NT2/D1 (cell line): ENCODE results near the gene PPIC.

Experiments used
- SUZ12 ChIP-seq: IDR thresholded peaks from 2 replicates; pipeline ENCODE4 v1.6.1; 2011; ENCODE audit not compliant: insufficient read length, insufficient read depth; ENCODE audit errors: extremely low read depth
- ZNF274 ChIP-seq: IDR thresholded peaks from 2 replicates; pipeline ENCODE4 v1.6.1; 2011; ENCODE audit warnings: mild to moderate bottlenecking, low read depth, low read length

DNA sequence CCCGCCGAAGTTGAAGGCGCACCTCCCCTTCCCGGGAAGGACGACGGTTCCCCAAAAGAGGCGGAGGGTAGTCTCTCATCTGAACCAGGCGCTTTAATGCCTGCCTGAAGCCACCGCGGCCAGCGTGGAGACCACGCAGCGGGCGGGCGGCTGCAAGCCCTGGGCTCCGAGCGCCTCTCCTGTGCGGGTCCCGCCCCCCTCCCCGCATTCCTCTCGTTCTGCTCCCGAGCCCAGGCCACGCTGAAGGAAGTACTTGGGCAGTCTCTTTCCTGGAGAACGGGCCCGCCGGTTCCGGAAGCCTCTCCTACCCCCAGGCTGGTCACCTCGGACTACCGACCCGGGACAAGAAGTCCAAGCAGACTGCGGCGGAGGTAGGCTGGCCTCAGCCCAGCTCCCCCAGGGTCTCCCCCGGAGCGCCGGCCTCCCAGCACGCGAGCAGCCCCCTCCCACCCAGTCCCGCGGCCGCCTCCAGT is 571 bp downstream of the PPIC start:
- TF ChIP-seq SUZ12, result no peak
- no peak for TF ChIP-seq ZNF274
